Thyroid gland (tissue), 4 donors: ENCODE data around the gene ULK2. TPM values are rescaled to one million over a fixed set of nuclear protein-coding genes. Genes with fewer than 3 reads are reported as not detected.

Experiments
- DNase-seq, 2 donors: peaks; one replicate each; pipeline ENCODE4 v3.0.0-alpha.2; 2019
- H3K27ac ChIP-seq, 3 donors: fragments of 200-600 bp; sonication (generic); 1 replicate in 2 of 3; 2 replicates in 1 of 3; pipeline ENCODE4 v1.5.1; 2016 to 2019; ENCODE audit warnings: mild to moderate bottlenecking in 1 of 3, moderate library complexity in 1 of 3
- H3K27me3 ChIP-seq: fragments of 200-600 bp; sonication (generic); one replicate; pipeline ENCODE4 v1.5.1; 2019
- H3K36me3 ChIP-seq, 2 donors: fragments of 200-600 bp; sonication (generic); one replicate each; pipeline ENCODE4 v1.5.1; 2016 to 2019
- H3K4me1 ChIP-seq, 2 donors: fragments of 200-600 bp; sonication (generic); one replicate each; pipeline ENCODE4 v1.5.1; 2017 to 2019
- H3K4me3 ChIP-seq, 3 donors: fragments of 200-600 bp; sonication (generic); replicated peaks in 1 of 3; 1 replicate in 2 of 3; 2 replicates in 1 of 3; pipeline ENCODE4 v1.5.1; 2016; ENCODE audit warnings: mild to moderate bottlenecking in 1 of 3
- H3K9me3 ChIP-seq: fragments of 200-600 bp; sonication (generic); one replicate; pipeline ENCODE4 v1.5.1; 2017
- POLR2A ChIP-seq, 2 donors: fragments of 450-650 bp; IDR thresholded peaks; one replicate each; pipeline ENCODE4 v1.6.1; 2017; ENCODE audit warnings: antibody characterized with exemption in 2 of 2, mild to moderate bottlenecking in 2 of 2, moderate library complexity in 1 of 2
- WGBS, 2 donors: methylation state at CpG; one replicate each; pipeline ENCODE4 v1.1.5; 2017; 5-methylcytosine and 5-hydroxymethylcytosine counted together
- intact Hi-C: fragments of 100-400 bp; cut with DNase I; formaldehyde crosslinking; loops from one replicate; pipeline ENCODE4 v1.15.1; 2023
- total RNA-seq, 4 donors: library from RNA; depleted of rRNA; stranded (reverse); fragments of >200 nt; gene quantifications; one replicate each; pipeline ENCODE4 v1.2.3, GENCODE V29; 2016
- TF ChIP-seq, protein P1 (sequence below), 6 experiments: fragments of 200-600 bp in 3 of 6; fragments of 450-650 bp in 3 of 6; sonication (generic) in 3 of 6; IDR thresholded peaks; one replicate each; pipeline ENCODE4 v1.5.1; 2016 to 2019; ENCODE audit warnings: antibody characterized with exemption in 6 of 6, mild to moderate bottlenecking in 2 of 6, inconsistent platforms in 1 of 6, moderate library complexity in 1 of 6

ULK2 gene
- total RNA-seq, 4 donors from 2014 or later: 15.8 to 22.6 (median 16.8) TPM

DNA sequence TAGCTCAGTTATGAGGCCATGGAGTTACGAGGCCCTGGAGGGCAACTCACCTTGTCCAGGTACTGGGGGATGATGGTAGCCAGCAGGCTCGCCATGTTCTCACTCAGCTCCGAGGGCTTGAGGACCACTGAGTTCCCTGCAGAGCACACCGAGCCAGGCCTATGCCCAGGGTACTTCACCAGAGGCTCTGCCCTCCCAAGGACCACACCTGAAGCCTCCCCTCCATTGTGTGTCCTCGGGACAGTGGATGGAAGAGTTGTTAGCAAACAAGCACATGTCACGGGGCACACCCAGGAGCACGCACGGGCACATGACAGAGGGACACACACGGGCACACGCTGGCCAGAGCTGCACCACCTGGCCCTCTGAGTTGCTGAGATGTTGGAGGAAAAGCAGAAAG, 125.2 kb downstream of the ULK2 start:
- H3K9me3 ChIP-seq: no peaks in the 10 kb centered on the region
- H3K4me3 ChIP-seq: no peak overlapping the region
- TF ChIP-seq, protein P1, sequence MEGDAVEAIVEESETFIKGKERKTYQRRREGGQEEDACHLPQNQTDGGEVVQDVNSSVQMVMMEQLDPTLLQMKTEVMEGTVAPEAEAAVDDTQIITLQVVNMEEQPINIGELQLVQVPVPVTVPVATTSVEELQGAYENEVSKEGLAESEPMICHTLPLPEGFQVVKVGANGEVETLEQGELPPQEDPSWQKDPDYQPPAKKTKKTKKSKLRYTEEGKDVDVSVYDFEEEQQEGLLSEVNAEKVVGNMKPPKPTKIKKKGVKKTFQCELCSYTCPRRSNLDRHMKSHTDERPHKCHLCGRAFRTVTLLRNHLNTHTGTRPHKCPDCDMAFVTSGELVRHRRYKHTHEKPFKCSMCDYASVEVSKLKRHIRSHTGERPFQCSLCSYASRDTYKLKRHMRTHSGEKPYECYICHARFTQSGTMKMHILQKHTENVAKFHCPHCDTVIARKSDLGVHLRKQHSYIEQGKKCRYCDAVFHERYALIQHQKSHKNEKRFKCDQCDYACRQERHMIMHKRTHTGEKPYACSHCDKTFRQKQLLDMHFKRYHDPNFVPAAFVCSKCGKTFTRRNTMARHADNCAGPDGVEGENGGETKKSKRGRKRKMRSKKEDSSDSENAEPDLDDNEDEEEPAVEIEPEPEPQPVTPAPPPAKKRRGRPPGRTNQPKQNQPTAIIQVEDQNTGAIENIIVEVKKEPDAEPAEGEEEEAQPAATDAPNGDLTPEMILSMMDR (IDR thresholded peaks at IDR 0.05): no peak
- TF ChIP-seq POLR2A (IDR thresholded peaks at IDR 0.05): no peak
- DNase-seq: no peak
- intact Hi-C loops: no loop called here
- H3K27me3 ChIP-seq: no peaks in the 10 kb centered on the region
- WGBS, 2 donors: 88 to 94% methylated on average over 10 of the region's 10 CpGs
- H3K4me1 ChIP-seq: peaks cover 10% of the 10 kb centered on the region in 2 donors
- H3K36me3 ChIP-seq: no peaks in the 10 kb centered on the region
- no peak overlapping the region for H3K27ac ChIP-seq

DNA sequence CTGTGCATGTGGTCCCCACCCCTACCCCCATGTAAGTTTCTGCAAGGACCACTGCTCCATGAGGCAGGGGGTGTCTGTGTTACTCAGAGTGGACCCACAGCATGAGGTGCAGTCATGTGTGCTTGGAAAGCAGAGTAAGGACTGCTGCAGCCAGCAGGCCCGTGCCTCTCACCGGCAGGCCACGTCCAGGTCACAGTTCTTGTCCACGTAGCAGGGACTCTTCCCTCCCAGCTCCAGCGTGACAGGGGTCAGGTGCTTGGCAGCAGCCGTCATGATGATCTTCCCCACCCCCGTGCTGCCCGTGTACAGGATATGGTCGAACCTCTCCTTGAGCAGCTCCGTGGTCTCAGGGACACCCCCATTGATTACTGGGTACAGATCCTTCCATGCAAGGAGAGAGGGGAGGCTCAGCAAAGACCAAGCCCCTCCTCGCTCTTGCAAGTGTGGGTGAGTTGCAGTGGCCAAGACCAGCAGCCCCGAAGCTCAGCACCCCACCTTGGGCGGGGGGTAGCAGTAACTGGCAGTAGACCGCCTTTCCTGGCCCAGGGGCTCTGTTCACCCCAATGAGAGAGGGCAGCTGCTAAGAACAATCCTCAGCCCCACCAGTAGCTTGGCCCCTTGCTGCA, 125.8 kb downstream of the ULK2 start:
- H3K4me3 ChIP-seq: no peak overlapping the region
- intact Hi-C loops: no loop called here
- H3K27me3 ChIP-seq: no peaks in the 10 kb centered on the region
- no peaks in the 10 kb centered on the region for H3K9me3 ChIP-seq
- TF ChIP-seq POLR2A (IDR thresholded peaks at IDR 0.05): no peak
- TF ChIP-seq, protein P1 (IDR thresholded peaks at IDR 0.05): no peak
- no peaks in the 10 kb centered on the region for H3K36me3 ChIP-seq
- DNase-seq: no peak
- peaks cover 10% of the 10 kb centered on the region in 2 donors for H3K4me1 ChIP-seq
- 88 to 95% methylated on average over 6 to 9 of the region's 14 CpGs for WGBS, 2 donors
- no peak overlapping the region for H3K27ac ChIP-seq

DNA sequence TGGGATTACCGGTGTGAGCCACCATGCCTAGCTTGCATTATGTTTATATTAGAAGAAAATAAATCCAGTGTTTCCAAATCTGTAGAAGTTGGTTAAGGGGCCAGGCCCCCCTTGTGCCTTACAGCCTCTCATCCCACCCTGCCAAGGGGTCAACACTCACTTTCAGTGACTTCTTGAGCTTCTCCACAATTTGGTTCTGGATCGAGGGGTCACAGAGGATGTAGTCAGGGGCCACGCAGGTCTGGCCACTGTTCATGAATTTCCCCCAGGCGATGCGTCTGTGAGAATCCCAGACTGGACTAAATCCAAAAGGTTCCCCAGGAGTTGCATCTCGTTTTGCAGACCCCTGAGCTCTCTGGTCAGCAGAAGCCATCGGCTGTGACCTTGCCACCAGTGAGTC, 126.8 kb downstream of the ULK2 start:
- Histone ChIP-seq H3K36me3 (no peaks in the 10 kb centered on the region), H3K4me3 (no peak overlapping the region), H3K4me1 (peaks cover 10% of the 10 kb centered on the region in 2 donors), H3K27me3 (no peaks in the 10 kb centered on the region), H3K9me3 (no peaks in the 10 kb centered on the region), H3K27ac (no peak overlapping the region)
- TF ChIP-seq POLR2A (IDR thresholded peaks at IDR 0.05): no peak
- TF ChIP-seq, protein P1 (IDR thresholded peaks at IDR 0.05): no peak
- WGBS, 2 donors: 90 to 93% methylated on average over 7 of the region's 7 CpGs
- no peak for DNase-seq
- intact Hi-C loops: no loop called here

DNA sequence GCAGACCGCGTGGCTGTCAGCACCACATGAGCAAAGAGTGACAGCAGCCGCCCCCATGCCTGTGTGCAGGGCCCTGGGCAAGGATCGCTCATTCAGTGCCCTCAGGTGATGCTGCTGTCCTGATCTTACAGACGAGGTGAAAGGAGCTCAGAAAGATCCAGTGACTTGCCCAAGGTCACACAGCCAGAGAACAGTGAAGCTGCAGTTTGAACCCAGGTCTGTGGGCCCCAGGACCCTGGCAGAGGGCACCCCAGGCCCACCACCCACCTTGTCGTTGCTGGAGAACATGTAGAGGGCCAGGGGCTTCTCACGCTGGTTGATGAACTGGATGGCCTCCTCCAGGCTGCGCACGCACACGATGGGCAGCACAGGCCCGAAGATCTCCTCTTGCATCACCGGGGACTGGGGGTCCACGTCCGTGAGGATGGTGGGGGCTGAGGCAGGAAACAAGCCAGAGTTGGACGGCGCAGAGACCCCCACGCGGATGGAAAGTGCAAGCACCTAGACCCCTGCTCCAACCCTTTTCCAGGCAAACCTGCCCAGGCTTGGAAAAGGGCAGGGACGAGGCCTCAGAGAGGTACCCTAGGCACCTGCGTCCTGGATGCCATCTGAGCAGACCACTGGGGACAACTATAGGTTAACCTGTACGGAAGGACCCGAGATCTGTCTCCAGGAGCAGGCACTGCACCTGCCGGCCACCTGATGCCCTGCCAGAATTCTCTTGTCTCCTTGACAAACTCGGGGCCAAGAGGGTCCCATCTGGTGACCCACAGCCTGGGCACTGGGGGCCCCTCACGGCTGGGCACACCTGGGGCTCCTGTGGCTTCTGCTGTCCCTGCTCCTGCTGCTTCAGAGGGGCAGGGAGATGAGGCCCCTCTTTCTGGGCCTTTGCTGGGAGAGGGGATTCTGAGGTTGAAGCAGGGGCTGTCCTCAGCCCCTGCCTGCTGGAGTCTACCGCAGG, 128.2 kb downstream of the ULK2 start:
- intact Hi-C loops: no loop called here
- no peak for TF ChIP-seq POLR2A (IDR thresholded peaks at IDR 0.05)
- TF ChIP-seq, protein P1 (IDR thresholded peaks at IDR 0.05): no peak
- DNase-seq: no peak
- Histone ChIP-seq H3K4me1 (peaks cover 2 to 3% of the 10 kb centered on the region in 2 donors), H3K36me3 (no peaks in the 10 kb centered on the region), H3K4me3 (no peak overlapping the region), H3K9me3 (no peaks in the 10 kb centered on the region), H3K27ac (no peak overlapping the region), H3K27me3 (no peaks in the 10 kb centered on the region)
- WGBS, 2 donors: 87 to 97% methylated on average over 13 to 22 of the region's 26 CpGs

GRCh38 chr17:19738757-19739156, 129.0 kb downstream of the ULK2 start:
- Histone ChIP-seq H3K4me3 (no peak overlapping the region), H3K27me3 (no peaks in the 10 kb centered on the region), H3K27ac (no peak overlapping the region), H3K36me3 (no peaks in the 10 kb centered on the region), H3K9me3 (no peaks in the 10 kb centered on the region), H3K4me1 (no peaks in the 10 kb centered on the region)
- no peak for TF ChIP-seq POLR2A (IDR thresholded peaks at IDR 0.05)
- TF ChIP-seq, protein P1 (IDR thresholded peaks at IDR 0.05): no peak
- DNase-seq: no peak
- 90 to 100% methylated on average over 5 of the region's 9 CpGs for WGBS, 2 donors
- intact Hi-C loops: no loop called here
